ENCODE measurements around the gene PPP2R5E. TPM values are rescaled to one million over a fixed set of nuclear protein-coding genes. Genes with fewer than 3 reads are reported as not detected.

Gene PPP2R5E
- total and polyA plus RNA-seq, 10 of the 15 experiments (the other 5 are each of a cell fraction or from before 2014, with no cell fraction given) = 11.4 to 56.2 (median 22.7) TPM

DNA sequence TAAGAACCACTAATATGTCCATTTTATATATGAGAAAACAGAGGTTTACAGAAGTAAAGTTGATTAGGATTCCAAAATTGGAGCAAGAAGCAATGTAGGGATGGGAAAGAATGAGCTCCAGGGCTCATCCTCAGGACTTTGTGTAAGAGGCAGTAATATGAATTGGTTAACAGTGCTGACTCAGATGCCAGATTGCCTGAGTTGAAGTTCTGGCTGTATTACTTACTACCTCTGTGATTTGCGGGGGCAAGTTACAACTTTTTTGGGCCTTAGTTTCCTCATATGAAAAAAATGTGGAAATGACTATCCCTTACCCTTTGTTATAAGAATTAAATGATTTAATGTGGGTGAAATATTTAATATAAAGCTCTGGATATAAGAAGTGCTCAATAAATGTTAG is 35.1 kb upstream of the PPP2R5E start:
- no TSS peak for BruUV-seq (replicated peaks)
- Histone ChIP-seq H3K4me3 (no peak overlapping the region), H2AFZ (ENCODE audit: control insufficient read depth, low read depth, low read length) (no peak overlapping the region), H3K79me2 (ENCODE audit: control insufficient read depth, insufficient read depth, low read length) (no peaks in the 10 kb centered on the region), H3K27me3 (replicated peaks in 1 of 2; ENCODE audit: control insufficient read depth in 2 of 2, insufficient read depth in 2 of 2, low read length in 1 of 2) (no peaks in the 10 kb centered on the region), H3K4me2 (ENCODE audit: control insufficient read depth, insufficient read depth) (no peak overlapping the region), H3K9ac (ENCODE audit: control insufficient read depth, insufficient read depth, low read length) (no peak overlapping the region), H4K20me1 (ENCODE audit: control insufficient read depth, insufficient read depth) (no peaks in the 10 kb centered on the region), H3K9me3 (replicated peaks; ENCODE audit: control insufficient read depth, insufficient read depth, low read length) (no peaks in the 10 kb centered on the region), H3K27ac (ENCODE audit: control insufficient read depth, insufficient read depth) (no peak overlapping the region), H3K36me3 (ENCODE audit: control insufficient read depth in 2 of 2, insufficient read depth in 2 of 2, low read length in 1 of 2) (no peaks in the 10 kb centered on the region), H3K4me1 (ENCODE audit: control insufficient read depth, insufficient read depth, low read length) (no peaks in the 10 kb centered on the region)
- ChIA-PET POLR2A (no interaction called here), SMC1A (ENCODE audit: uncharacterized antibody, unreplicated experiment) (no interaction called here), RAD21 (ENCODE audit: unreplicated experiment) (no interaction called here), CTCF (interaction anchor here (0.6 kb wide), 1 partner anchor 1183 kb away, joined by 3 read pairs; no protein-coding TSS in a partner anchor)
- intact Hi-C loops (cut with micrococcal nuclease; ENCODE audit: unreplicated experiment) (no loop called here), in situ Hi-C loops (cut with MboI) (no loop called here)
- FAIRE-seq (no peak), ATAC-seq (no peak), DNase-seq (ENCODE audit: low read depth, low spot score) (no peak)
- WGBS (ENCODE audit: insufficient coverage, insufficient replicate concordance, low lambda C conversion rate, missing lambda C conversion rate) = 100% methylated on average over 1 of the region's 1 CpG
- TF ChIP-seq SMC3 (IDR thresholded peaks at IDR 0.05; ENCODE audit: borderline replicate concordance, low read length) (no peak), EGR1 (IDR thresholded peaks at IDR 0.05; ENCODE audit: borderline replicate concordance in 1 of 2, low read depth in 2 of 2, low read length in 2 of 2) (no peak), ATF7 (IDR thresholded peaks at IDR 0.05; ENCODE audit: low read depth) (no peak), ASH2L (IDR thresholded peaks at IDR 0.05; ENCODE audit: borderline replicate concordance, low read depth) (no peak), CBX3 (IDR thresholded peaks at IDR 0.05; ENCODE audit: borderline replicate concordance, low read depth) (no peak), MEF2A (IDR thresholded peaks at IDR 0.05; ENCODE audit: insufficient read depth, low read depth, low read length) (no peak), EZH2 (IDR thresholded peaks at IDR 0.05; ENCODE audit: borderline replicate concordance, control insufficient read depth, low read depth, low read length) (no peak), TBL1XR1 (IDR thresholded peaks at IDR 0.05; ENCODE audit: low read depth, low read length) (no peak), NRF1 (conservative IDR thresholded peaks at IDR 0.05; ENCODE audit: low read depth, low read length) (no peak), SUZ12 (IDR thresholded peaks at IDR 0.05; ENCODE audit: unreplicated experiment) (no peak), RAD51 (IDR thresholded peaks at IDR 0.05) (no peak), FOXK2 (IDR thresholded peaks at IDR 0.05) (no peak), NBN (IDR thresholded peaks at IDR 0.05) (no peak)
- TF ChIP-seq, protein P1, sequence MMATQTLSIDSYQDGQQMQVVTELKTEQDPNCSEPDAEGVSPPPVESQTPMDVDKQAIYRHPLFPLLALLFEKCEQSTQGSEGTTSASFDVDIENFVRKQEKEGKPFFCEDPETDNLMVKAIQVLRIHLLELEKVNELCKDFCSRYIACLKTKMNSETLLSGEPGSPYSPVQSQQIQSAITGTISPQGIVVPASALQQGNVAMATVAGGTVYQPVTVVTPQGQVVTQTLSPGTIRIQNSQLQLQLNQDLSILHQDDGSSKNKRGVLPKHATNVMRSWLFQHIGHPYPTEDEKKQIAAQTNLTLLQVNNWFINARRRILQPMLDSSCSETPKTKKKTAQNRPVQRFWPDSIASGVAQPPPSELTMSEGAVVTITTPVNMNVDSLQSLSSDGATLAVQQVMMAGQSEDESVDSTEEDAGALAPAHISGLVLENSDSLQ (IDR thresholded peaks at IDR 0.05) = no peak
- TF ChIP-seq, protein P2, sequence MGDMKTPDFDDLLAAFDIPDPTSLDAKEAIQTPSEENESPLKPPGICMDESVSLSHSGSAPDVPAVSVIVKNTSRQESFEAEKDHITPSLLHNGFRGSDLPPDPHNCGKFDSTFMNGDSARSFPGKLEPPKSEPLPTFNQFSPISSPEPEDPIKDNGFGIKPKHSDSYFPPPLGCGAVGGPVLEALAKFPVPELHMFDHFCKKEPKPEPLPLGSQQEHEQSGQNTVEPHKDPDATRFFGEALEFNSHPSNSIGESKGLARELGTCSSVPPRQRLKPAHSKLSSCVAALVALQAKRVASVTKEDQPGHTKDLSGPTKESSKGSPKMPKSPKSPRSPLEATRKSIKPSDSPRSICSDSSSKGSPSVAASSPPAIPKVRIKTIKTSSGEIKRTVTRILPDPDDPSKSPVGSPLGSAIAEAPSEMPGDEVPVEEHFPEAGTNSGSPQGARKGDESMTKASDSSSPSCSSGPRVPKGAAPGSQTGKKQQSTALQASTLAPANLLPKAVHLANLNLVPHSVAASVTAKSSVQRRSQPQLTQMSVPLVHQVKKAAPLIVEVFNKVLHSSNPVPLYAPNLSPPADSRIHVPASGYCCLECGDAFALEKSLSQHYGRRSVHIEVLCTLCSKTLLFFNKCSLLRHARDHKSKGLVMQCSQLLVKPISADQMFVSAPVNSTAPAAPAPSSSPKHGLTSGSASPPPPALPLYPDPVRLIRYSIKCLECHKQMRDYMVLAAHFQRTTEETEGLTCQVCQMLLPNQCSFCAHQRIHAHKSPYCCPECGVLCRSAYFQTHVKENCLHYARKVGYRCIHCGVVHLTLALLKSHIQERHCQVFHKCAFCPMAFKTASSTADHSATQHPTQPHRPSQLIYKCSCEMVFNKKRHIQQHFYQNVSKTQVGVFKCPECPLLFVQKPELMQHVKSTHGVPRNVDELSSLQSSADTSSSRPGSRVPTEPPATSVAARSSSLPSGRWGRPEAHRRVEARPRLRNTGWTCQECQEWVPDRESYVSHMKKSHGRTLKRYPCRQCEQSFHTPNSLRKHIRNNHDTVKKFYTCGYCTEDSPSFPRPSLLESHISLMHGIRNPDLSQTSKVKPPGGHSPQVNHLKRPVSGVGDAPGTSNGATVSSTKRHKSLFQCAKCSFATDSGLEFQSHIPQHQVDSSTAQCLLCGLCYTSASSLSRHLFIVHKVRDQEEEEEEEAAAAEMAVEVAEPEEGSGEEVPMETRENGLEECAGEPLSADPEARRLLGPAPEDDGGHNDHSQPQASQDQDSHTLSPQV (IDR thresholded peaks at IDR 0.05) = no peak
- TF ChIP-seq, protein P3, sequence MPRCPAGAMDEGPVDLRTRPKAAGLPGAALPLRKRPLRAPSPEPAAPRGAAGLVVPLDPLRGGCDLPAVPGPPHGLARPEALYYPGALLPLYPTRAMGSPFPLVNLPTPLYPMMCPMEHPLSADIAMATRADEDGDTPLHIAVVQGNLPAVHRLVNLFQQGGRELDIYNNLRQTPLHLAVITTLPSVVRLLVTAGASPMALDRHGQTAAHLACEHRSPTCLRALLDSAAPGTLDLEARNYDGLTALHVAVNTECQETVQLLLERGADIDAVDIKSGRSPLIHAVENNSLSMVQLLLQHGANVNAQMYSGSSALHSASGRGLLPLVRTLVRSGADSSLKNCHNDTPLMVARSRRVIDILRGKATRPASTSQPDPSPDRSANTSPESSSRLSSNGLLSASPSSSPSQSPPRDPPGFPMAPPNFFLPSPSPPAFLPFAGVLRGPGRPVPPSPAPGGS (IDR thresholded peaks at IDR 0.05; ENCODE audit: borderline replicate concordance, insufficient read depth, low read depth, low read length, poor library complexity, severe bottlenecking) = no peak
- TF ChIP-seq, protein P4, sequence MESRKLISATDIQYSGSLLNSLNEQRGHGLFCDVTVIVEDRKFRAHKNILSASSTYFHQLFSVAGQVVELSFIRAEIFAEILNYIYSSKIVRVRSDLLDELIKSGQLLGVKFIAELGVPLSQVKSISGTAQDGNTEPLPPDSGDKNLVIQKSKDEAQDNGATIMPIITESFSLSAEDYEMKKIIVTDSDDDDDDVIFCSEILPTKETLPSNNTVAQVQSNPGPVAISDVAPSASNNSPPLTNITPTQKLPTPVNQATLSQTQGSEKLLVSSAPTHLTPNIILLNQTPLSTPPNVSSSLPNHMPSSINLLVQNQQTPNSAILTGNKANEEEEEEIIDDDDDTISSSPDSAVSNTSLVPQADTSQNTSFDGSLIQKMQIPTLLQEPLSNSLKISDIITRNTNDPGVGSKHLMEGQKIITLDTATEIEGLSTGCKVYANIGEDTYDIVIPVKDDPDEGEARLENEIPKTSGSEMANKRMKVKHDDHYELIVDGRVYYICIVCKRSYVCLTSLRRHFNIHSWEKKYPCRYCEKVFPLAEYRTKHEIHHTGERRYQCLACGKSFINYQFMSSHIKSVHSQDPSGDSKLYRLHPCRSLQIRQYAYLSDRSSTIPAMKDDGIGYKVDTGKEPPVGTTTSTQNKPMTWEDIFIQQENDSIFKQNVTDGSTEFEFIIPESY (IDR thresholded peaks at IDR 0.05) = no peak

Measured in GM12878 (cell line).